DMS53 (cell line): ENCODE data around the gene SLC16A13.
"Not testable (repeated sequence)": the region's sequence is repeated elsewhere in the genome, so short reads cannot be mapped to it uniquely, and the experiment has no call there.

Source experiments
- DNase-seq: peaks from one replicate; lab custom pipeline; 2025; lab: John Stamatoyannopoulos, UW

Gene SLC16A13

GRCh38 chr17:7063518-7064094 is 27.8 kb downstream of the SLC16A13 start:
- no peak for DNase-seq

GRCh38 chr17:7064261-7064660 is 28.4 kb downstream of the SLC16A13 start:
- DNase-seq: no peak

GRCh38 chr17:7067198-7067597 is 31.4 kb downstream of the SLC16A13 start:
- no peak for DNase-seq

GRCh38 chr17:7068268-7068667 is 32.5 kb downstream of the SLC16A13 start:
- no peak for DNase-seq

- no peak for DNase-seq
These were observed 34.9 kb downstream of the SLC16A13 start for GRCh38 chr17:7070712-7071111.

- no peak for DNase-seq
These were observed 36.6 kb downstream of the SLC16A13 start for GRCh38 chr17:7072406-7072805.

GRCh38 chr17:7074931-7075330 is 39.1 kb downstream of the SLC16A13 start:
- no peak for DNase-seq

- no peak for DNase-seq
These were observed 42.2 kb downstream of the SLC16A13 start for GRCh38 chr17:7077911-7078546.

- DNase-seq: no peak
These were observed 42.9 kb downstream of the SLC16A13 start for GRCh38 chr17:7078711-7079110.

- DNase-seq: no peak
These were observed 44.0 kb downstream of the SLC16A13 start, which contains the start of gene CLEC10A for GRCh38 chr17:7079581-7080455. CLEC10A (minus strand) TSS chr17:7080251; CDS start chr17:7078812, 1,439 bp downstream.

- DNase-seq: no peak
These were observed 44.7 kb downstream of the SLC16A13 start for GRCh38 chr17:7080456-7081041.

- DNase-seq: no peak
These were observed 45.7 kb downstream of the SLC16A13 start for GRCh38 chr17:7081341-7082062.

GRCh38 chr17:7083592-7083991 is 47.8 kb downstream of the SLC16A13 start:
- DNase-seq: no peak

- DNase-seq: no peak
These were observed 48.3 kb downstream of the SLC16A13 start for GRCh38 chr17:7084088-7084487.

- DNase-seq: peak; percentile 64
These were observed 52.6 kb downstream of the SLC16A13 start for GRCh38 chr17:7088442-7088841.

GRCh38 chr17:7089570-7089969 is 53.8 kb downstream of the SLC16A13 start:
- not testable (repeated sequence) for DNase-seq
